HG03571 (cell line): Measurements from ENCODE around the gene FBLN5.
A peak's percentile ranks its signal among the peaks of the same experiment; 100 is the strongest.
"Not testable (repeated sequence)": the region's sequence is repeated elsewhere in the genome, so short reads cannot be mapped to it uniquely, and the experiment has no call there.

Source experiments
- ATAC-seq: cut with Tn5 transposase; IDR thresholded peaks from one replicate; pipeline ENCODE4 v1.9.1; 2021; ENCODE audit not compliant: unreplicated experiment

FBLN5 gene

DNA sequence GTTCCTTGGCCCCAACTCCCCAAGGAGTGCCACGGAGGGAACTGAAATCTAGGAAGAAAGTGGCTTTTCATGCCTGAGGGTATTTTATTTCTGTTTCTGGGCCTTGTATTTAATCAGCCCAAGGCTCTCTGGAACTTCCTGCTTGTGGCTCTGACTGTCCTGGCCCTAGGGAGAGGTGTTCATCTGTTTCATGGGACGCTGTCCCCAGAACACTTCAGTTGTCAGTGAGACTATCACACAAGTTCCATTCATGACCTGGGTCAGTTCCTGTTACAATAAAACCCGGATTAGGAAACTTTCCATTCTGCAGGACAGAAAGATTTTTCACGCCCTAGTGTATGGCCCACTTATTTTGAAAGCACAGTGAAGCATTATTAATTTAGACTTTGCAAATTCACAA, 61.7 kb downstream of the FBLN5 start:
- ATAC-seq, result no peak

DNA sequence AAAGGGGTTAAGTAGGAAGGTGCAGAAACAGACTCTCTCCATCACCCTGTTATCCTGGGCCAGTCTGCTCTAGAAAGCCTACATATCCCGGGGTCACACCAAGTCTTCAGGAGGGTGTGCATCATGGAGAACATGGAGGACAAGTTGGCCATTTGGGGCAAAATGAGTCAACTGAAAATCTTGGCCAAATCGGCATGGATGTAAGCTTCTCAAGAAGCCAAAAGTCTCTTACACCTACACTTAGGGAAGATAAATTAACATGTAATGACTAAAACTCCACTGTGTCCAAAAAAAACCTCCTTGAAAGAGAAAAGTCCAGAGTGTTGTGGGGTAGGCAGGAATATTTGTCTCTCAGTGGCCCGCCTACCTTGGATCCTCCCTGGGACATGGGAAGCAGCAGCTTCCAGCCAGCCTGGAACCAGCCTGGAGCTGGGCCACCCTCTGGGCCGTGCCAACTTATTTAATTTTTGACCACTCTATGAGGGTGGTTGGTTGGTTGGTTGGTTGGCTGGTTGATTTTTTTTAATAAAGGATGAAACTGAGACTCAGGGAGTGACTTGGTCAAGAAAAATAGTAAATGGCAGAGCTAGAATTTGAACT, 62.3 kb downstream of the FBLN5 start:
- ATAC-seq, result no peak

DNA sequence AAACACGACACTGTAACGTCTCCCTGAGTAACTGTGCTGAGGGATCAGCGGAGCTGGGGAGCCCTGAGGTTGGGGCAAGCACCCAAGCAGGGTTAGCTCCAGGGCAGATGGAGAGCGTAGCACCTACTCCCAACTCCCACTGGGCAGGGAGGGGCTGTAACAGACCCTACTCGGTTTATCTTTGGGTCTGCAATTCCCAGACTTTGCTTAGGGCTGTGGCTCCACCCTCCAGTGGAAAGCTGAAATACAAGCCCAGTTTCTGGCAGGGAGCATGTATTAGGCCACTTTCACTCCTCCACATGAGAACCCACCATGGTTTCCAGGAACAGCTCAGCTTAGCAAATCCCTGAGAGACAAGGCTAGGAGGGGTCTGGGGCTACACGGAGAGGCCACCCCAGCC, 62.8 kb downstream of the FBLN5 start:
- ATAC-seq, result no peak

DNA sequence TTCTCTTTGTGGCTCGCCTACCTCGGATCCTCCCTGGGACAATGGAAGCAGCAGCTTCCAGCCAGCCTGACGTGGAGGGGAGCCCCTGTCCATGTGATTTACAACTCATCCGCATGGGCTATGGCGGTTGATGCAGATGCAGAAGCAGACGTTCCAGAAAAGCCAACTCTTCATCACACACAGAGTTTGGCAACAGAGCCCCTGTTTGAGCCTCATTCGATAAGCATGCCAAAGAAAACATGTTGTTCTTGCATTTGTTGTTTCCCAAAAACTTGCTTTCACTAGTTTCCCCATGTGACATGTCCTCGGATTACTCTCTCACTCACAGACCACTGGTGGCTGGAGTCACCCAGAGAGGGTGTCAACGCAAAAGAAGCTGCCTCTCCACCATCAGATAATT, 63.7 kb downstream of the FBLN5 start:
- ATAC-seq, result no peak

DNA sequence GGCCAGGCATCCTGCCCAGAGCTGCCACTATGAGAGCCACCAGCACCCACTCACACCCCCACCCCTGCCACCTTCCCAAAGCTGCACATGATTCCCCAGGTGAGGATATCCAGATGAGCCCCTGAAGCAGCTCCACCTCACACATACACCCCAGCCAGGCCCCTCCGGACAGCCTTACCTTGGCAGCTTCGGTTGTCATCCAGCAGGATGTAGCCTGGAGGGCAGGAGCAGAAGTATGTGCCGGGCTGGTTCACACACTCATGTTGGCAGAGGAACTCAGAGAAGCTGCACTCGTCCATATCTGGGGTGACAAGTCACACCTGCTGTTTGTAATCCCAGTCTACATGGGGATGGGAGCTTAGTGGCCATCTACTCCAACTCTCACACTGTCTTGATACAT, 64.7 kb downstream of the FBLN5 start:
- no peak for ATAC-seq

DNA sequence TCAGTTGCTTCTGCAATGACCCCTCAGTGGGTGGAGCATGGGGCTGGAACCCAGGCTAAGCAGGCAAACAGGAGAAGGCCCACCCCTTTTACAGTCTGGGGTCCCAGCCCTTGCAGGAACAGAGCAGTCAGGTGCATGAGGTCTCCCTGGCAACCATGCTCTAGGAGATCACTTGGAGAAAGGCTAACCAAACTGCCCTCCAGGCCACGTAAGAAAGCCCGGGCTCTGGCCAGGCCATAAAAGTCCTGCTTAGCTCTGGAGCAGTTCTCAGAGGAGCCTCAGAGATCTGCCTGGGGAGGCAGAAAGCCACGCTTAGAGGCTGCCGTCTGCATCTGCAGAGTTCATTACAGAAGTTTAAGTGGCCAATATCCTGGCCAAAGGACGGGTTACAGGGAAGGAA, 65.1 kb downstream of the FBLN5 start:
- ATAC-seq, result no peak

DNA sequence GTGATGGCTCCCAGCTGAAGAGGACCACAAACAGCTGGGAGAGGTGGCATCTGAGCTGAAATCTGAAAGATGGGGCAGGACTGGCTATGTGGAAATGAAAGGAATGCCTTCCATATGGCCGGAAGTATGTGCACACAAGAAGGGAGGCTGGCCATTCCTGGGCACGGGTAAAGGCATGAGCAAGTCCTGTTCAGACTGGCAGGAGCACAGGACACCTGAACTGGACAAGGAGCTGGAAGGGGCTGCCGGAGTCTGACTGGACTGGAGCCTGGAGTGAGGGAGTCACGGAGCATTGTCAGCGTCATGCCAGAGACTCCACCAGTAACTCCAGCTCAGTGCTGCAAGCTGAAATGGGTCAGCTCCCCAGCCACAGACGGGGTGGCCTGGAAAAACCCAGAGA, 68.3 kb downstream of the FBLN5 start:
- no peak for ATAC-seq

DNA sequence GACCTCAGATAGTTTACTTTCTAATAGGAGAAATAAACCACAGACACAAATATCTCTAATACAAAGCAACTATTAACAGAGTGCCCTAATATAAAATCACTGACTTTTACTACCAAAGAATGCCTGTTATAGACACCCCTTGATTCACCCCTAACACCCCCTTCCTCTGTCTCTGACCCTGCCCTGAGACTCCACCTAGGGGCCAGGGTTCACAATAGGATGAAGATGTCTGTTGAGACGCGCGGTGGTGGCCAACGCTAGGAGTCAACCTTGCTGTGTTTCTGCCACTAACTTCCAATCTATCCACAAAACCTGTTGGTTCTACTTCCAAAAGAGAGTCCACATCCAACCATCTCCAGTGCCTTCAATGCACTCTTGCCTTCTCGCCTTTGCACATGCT, 69.2 kb downstream of the FBLN5 start:
- no peak for ATAC-seq

DNA sequence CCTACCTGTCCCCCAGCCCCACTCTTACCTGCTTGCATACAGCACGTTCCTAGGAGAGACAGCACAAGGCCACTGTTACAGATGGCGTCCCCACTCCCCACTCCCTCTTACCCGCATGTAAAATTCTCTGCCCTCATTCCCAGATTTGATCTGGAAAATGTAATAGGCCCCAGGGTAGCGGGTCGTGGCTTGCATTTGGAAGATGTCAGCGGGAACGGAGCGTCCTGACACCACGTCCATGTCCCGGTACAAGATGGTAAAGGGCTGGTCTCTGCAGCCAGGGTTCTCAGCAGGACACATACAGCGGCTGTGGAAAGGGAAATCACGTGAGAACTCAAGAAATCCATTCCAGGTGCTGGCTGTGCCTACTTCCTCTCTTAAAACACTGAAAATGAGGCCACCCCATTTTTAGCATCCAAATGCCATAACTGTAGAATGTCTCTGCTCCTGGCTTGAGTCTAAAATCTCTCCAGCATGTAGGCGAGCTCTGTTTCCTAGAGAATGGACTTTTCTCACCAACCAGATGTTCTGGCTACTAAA, 70.0 kb downstream of the FBLN5 start:
- ATAC-seq, result no peak

DNA sequence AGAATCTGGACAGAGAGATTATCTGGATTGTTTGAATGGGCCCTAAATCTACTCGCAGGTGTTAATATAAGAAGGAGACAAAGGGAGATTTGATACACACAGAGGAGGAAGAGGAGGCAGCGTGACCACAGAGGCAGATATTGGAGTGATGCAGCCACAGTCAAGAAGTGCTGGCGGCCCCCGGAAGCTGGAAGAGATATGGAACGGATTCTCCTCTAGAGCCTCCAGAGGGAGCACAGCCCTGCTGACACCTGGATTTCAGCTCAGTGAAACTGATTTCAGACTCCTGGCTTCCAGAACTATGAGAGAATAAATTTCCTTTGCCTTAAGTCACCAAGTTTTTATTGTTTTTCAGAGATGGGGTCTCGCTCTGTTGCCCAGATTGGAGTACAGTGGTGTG, 71.0 kb downstream of the FBLN5 start:
- ATAC-seq, result no peak

DNA sequence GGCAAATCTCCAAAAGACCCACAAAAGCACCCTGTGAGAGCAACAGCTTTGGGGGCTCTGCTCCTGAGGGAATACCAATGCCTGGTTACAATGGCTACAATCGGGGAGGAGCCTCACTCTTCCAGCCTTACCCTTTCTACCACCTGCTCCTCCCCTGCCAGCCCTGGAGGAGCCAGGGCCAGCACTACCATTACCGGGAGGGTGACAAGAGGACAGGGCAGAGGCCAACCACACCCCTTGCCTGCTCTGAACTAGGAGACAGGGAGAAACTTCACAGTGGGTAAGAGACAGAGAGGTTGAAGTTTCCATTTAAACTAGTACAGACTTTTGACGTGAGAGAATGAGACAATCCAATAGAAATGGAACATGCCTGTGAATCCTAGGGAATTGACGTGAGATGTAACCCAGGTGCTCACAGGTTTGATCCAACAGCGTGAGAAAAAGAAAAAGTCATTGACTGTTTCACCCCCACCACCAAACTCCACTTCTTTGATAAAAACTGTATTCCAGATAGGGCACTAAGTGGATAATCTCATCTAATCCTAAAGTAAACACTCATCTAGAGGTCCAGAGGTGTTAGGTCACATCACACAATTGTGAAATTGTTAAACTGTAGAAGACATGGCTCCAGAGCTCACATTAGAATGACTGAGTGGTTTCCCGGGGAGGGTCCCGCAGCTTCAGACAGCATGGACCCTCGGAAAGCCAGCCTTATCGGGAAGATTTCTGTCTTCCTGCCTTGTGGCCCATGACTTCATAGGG, 71.8 kb downstream of the FBLN5 start:
- ATAC-seq, result no peak

DNA sequence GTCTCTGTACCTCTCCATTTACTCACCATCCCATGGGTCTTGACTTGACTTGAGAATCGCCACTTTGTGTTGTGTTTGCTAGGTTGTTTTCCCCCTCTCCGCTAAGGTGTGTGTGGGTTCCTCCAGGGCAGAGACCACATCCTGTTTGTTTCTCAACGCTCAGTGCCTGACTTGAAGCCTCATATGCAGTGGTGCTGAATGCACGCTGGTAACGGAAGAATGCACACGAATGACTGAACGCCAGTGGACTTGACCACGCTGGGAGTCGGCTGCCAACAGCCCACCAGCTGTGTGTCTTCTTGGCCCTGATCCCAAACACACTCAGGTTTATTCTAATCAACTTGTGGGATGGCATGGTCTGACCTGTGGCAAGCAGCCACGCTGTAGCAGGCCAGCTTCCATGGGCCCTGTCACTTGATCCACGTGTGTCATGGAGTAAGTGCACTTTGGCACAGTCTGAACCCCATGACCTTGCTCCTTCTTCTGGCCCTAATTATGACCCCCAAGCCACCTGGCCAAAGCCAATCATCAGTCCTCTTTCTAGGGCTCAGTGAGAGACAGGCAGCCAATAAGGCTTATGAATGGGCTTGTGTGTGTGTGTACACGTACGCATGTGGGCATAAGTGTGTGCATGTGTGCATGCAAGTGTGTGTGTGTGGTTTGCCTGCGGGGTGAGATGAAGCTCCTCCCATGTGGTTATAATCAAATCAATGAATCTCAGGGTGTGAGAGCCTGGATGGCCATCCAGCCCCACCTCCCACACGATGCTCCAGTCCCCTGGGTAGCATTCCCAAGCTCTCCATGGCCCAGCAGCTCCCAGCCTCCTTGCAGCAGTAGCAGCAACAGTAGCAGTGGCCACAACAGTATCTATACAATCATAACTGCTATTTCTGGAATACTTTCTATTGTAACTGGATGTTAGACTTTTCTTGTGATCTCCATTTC, 73.8 kb downstream of the FBLN5 start:
- ATAC-seq, result peak; percentile 74

DNA sequence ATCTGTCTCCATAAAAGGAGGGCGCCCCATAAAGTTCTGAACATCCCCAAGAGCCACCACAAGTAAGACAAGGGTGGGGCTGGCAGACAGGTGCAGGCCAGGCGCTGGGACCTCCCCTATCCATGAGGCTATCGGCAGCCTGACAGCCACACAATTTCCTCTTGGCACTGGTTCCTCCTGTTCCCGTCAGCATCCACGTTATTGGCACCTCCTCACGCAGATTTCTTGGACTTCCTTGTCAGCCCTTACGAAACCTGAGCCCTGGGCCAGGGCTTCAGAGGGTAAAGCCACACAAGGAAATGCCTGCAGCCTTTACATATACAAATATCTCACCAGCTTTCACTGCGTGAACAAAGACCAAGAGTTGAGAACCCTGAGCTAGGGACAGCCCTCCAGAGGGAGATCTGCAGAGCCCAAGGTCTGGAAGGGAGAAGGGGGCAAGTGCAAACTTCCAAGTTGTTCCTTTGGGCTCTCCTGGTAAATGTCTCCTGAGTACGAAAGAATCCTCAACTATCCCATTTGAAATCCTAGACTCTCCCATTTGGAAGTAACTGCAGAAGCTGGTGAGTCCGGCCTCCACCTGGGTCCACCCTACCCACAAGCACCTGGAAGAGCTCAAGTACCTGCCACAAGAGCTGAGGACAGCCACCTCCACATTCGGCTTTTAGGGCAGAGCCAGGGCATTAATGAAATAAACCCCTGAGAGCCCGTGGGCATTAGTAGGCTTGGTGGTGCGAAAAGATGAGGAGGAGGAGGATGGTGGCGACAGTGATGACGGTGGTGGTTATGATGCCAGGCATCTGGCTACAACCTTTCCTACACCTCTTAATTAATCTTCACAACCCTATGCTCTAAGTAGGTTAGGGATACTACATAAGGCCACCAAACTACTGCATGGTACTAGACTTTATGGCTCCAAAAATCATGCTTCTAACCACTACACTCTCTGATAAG, 74.7 kb downstream of the FBLN5 start:
- peak; percentile 13 for ATAC-seq

DNA sequence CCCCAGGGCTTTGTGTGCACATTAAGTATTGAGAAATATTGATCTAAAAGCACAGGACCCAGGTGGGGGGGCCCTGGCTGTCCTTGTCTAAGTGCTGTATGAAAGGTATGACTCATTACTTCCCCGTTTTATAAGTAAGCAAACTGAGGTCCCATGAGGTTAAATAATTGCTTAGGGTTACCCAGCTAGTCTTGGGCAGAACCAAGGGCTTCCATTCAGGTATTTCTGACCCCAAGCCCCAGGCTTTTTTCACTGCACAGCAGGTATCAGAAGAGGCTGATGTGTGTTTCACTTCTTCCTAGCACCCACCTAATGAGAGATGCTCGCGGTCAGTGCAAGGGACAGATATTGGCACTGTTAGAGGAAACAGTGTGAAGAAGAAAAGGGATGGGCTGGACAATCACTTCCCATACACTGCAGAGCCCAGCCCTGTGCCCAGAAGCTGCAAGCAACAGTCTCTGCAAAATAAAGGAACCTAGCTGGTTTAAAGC, 75.4 kb downstream of the FBLN5 start:
- peak; percentile 47 for ATAC-seq

DNA sequence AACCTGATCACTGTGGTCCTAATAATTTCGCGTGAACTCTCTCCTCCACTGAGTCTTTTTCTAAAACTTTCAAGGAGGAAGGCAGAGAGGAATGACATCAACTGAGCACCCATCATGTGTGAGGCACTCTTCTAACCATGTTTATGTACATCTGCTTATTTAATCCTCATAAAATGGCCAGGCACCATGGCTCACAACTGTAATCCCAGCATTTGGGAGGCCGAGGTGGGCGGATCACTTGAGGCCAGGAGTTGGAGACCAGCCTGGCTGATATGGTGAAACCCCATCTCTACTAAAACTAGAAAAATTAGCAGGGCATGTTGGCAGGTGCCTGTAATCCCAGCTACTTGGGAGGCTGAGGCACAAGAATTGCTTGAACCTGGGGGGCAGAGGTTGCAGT, 76.1 kb downstream of the FBLN5 start:
- ATAC-seq, result not testable (repeated sequence)

DNA sequence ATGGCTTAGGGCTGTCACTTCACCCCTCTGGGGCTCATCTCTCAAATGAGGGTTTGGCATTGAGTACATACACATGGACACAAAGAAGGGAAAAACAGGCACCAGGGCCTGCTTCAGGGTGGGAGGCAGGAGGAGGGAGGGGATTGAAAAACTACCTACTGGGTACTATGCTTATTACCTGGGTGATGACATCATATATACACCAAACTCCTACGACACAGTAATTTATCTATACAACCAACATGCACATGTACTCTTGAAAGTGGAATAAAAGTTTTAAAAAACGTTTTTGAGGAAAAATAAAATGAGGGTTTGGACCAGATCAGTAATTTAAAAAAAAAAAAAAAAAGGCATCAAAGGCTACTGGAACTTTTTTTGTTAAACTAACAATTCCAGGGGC, 76.6 kb downstream of the FBLN5 start:
- ATAC-seq, result no peak

DNA sequence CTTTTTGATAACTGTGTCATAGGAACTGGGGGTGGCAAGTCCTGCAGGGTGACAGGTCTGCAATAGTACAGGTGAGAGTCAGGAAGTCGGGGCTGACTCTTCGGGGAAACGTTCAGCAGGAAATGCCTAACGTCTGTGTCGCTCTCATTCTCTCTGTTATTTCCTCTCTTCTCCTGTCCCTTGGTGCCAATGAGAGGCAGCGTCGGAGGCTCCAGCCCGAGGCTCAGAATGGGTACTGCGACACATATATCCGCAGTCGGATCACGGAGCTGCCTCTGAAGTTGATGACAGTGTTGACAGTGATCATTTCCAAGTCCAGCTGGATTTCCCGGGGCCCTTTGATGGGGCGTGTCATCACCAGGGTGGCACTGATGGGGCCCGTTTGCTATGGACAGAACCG, 77.5 kb downstream of the FBLN5 start:
- no peak for ATAC-seq

DNA sequence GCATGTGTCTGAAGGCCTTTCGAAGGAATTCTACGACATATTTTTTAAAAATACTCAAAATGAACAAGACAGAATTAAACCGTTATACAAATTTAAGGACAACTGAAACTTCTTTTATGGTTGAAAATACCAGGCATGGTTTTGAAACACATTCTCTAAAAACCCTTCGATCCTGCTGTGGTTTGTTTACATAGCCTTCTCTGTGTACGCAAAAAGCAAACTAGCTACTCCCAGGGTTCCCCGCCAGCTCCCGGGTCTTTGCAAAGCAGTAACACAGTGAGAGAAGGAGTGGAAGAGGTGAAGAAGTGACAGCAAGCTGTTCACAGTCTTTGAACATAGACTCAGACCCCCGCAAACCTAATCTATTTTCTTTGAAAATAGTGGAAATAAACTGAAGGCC, 77.9 kb downstream of the FBLN5 start:
- no peak for ATAC-seq

DNA sequence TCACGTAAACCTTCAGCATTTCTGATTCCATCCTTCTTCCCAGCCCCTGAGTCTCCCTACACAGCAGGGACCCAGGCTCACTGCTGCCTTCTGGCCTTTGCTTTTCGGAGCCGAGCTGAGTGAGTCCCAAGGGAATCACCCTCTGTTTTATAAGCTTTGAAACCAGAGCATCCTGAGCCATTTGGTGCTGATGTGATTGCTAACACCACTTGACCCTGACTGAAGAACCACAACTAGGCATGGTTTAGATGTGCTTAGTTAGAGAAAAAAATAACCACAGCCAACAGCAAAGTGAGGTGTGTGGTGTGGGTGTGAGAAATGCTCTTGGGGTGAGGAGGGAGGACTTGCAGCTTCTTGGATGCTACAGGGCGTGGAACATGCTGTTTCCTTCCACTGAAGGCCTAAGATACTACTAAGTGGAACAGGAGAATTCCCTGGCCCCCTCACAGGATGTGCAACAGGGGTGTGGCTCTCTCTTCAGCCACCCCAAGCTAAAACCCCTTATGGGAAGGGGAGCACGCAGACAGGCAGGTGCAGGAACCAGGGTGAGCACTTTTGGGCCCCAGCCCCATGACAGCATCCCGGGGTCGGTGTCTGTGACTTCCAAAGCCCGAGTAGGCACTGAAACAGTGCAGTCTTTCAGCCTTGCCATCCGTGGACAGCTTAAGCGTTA, 80.0 kb downstream of the FBLN5 start, which contains the start of gene TC2N:
Gene TC2N (minus strand): TSS at position 221 of the 673 bp plus-strand sequence. CDS start 53,767 bp downstream, outside the sequence.
- ATAC-seq, result no peak
